ENCODE data around the gene NUP210.

DNA sequence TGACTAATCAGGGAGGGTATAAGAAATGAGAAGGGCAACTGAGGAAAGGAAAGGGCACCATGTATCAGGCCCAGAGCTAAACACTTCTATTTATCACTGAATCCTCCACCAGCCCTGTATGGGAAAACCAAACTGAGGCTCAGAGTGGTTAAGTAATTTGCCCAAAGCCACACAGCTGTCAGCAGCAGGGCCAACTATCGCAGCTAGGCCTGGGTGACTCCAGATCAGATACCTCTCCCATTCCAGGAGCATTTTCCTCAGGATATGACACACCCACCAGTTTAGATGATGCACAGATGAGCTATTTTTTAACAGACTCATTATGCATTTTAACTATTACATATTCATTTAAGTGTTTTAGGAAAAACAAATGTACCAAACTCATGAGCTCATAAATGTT is 14.5 kb downstream of the NUP210 start:
- TF ChIP-seq SIN3A (IDR thresholded peaks at IDR 0.05; ENCODE audit: borderline replicate concordance, insufficient read depth, low read length) (no peak), TAF1 (IDR thresholded peaks at IDR 0.05; ENCODE audit: borderline replicate concordance, insufficient read depth, low read length) (no peak), POLR2AphosphoS5 (IDR thresholded peaks at IDR 0.05; ENCODE audit: low read depth, low read length) (no peak), FOXP2 (optimal IDR thresholded peaks at IDR 0.05; ENCODE audit: borderline replicate concordance, extremely low read depth, extremely low read length, insufficient read depth) (no peak)
- TF ChIP-seq, protein P1, sequence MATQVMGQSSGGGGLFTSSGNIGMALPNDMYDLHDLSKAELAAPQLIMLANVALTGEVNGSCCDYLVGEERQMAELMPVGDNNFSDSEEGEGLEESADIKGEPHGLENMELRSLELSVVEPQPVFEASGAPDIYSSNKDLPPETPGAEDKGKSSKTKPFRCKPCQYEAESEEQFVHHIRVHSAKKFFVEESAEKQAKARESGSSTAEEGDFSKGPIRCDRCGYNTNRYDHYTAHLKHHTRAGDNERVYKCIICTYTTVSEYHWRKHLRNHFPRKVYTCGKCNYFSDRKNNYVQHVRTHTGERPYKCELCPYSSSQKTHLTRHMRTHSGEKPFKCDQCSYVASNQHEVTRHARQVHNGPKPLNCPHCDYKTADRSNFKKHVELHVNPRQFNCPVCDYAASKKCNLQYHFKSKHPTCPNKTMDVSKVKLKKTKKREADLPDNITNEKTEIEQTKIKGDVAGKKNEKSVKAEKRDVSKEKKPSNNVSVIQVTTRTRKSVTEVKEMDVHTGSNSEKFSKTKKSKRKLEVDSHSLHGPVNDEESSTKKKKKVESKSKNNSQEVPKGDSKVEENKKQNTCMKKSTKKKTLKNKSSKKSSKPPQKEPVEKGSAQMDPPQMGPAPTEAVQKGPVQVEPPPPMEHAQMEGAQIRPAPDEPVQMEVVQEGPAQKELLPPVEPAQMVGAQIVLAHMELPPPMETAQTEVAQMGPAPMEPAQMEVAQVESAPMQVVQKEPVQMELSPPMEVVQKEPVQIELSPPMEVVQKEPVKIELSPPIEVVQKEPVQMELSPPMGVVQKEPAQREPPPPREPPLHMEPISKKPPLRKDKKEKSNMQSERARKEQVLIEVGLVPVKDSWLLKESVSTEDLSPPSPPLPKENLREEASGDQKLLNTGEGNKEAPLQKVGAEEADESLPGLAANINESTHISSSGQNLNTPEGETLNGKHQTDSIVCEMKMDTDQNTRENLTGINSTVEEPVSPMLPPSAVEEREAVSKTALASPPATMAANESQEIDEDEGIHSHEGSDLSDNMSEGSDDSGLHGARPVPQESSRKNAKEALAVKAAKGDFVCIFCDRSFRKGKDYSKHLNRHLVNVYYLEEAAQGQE (IDR thresholded peaks at IDR 0.05; ENCODE audit: insufficient read depth in 1 of 2, low read depth in 2 of 2, low read length in 2 of 2) = no peak

All from PFSK-1 (cell line).